WTC11 (cell line): ENCODE data around the gene SLC2A4RG.

Experiments used
- ATF1 ChIP-seq: sonication (generic); formaldehyde crosslinking; IDR thresholded peaks from 2 replicates; pipeline ENCODE4 v1.8.1; 2023; ENCODE audit warnings: mild to moderate bottlenecking, moderate library complexity, missing genetic modification reagents
- CBFB ChIP-seq: sonication (generic); formaldehyde crosslinking; IDR thresholded peaks from 2 replicates; pipeline ENCODE4 v1.8.1; 2022; ENCODE audit warnings: mild to moderate bottlenecking, low read depth, missing genetic modification reagents
- ESRRA ChIP-seq: sonication (generic); formaldehyde crosslinking; IDR thresholded peaks from 2 replicates; pipeline ENCODE4 v1.8.1; 2022; ENCODE audit warnings: mild to moderate bottlenecking, missing genetic modification reagents, borderline replicate concordance
- MYBL2 ChIP-seq: sonication (generic); formaldehyde crosslinking; IDR thresholded peaks from 2 replicates; pipeline ENCODE4 v1.8.1; 2023; ENCODE audit warnings: mild to moderate bottlenecking, moderate library complexity, missing genetic modification reagents
- SP1 ChIP-seq: sonication (generic); formaldehyde crosslinking; conservative IDR thresholded peaks from 2 replicates; pipeline ENCODE4 v1.8.1; 2022; ENCODE audit warnings: missing genetic modification reagents
- TF ChIP-seq, protein P1 (sequence below): fragments of 200-600 bp; IDR thresholded peaks from 2 replicates; pipeline ENCODE4 v1.8.0; 2022; ENCODE audit warnings: antibody characterized with exemption
- TF ChIP-seq, protein P2 (sequence below): sonication (generic); formaldehyde crosslinking; conservative IDR thresholded peaks from 2 replicates; pipeline ENCODE4 v1.8.1; 2022; ENCODE audit warnings: mild to moderate bottlenecking, missing genetic modification reagents
- TF ChIP-seq, protein P3 (sequence below): sonication (generic); formaldehyde crosslinking; IDR thresholded peaks from 2 replicates; pipeline ENCODE4 v1.8.1; 2023; ENCODE audit warnings: mild to moderate bottlenecking, missing genetic modification reagents, moderate library complexity

DNA sequence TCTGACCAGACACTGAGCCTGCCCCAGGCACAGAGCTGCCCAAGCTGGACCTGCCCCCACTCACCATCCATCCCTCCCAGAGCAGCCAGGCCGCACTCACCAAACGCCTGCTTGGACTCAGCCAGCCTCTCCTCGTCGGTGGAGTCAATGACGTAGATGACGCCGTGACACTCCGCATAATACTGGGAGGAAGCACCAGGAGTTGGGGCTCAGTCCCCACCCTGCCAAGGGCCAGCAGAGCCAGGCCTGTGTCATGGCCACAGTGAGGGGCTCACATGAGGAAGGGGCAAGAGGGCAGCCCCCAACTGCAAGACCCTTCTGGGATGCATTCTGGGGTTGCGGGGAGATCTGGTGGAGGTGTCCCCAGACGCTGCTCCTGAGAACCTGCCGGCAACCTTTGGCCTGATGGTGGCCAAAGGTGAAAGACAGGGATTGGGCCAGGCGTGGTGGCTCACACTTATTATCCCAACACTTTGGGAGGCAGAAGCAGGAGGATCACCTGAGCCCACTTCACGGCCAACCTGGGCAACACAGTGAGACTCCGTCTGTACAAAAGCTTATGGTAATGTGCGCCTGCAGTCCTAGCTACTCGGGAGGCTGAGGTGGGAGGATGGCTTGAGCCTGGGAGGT is 37.4 kb upstream of the SLC2A4RG start:
- TF ChIP-seq, protein P1, sequence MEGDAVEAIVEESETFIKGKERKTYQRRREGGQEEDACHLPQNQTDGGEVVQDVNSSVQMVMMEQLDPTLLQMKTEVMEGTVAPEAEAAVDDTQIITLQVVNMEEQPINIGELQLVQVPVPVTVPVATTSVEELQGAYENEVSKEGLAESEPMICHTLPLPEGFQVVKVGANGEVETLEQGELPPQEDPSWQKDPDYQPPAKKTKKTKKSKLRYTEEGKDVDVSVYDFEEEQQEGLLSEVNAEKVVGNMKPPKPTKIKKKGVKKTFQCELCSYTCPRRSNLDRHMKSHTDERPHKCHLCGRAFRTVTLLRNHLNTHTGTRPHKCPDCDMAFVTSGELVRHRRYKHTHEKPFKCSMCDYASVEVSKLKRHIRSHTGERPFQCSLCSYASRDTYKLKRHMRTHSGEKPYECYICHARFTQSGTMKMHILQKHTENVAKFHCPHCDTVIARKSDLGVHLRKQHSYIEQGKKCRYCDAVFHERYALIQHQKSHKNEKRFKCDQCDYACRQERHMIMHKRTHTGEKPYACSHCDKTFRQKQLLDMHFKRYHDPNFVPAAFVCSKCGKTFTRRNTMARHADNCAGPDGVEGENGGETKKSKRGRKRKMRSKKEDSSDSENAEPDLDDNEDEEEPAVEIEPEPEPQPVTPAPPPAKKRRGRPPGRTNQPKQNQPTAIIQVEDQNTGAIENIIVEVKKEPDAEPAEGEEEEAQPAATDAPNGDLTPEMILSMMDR, result no peak
- TF ChIP-seq MYBL2 (CRISPR knock-in tag), result no peak
- TF ChIP-seq CBFB (CRISPR knock-in tag), result no peak
- TF ChIP-seq SP1, result no peak
- TF ChIP-seq ATF1, result no peak
- TF ChIP-seq ESRRA (CRISPR knock-in tag), result no peak
- TF ChIP-seq, protein P2, sequence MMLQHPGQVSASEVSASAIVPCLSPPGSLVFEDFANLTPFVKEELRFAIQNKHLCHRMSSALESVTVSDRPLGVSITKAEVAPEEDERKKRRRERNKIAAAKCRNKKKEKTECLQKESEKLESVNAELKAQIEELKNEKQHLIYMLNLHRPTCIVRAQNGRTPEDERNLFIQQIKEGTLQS (CRISPR knock-in tag), result no peak
- TF ChIP-seq, protein P3, sequence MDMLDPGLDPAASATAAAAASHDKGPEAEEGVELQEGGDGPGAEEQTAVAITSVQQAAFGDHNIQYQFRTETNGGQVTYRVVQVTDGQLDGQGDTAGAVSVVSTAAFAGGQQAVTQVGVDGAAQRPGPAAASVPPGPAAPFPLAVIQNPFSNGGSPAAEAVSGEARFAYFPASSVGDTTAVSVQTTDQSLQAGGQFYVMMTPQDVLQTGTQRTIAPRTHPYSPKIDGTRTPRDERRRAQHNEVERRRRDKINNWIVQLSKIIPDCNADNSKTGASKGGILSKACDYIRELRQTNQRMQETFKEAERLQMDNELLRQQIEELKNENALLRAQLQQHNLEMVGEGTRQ (CRISPR knock-in tag), result no peak
